GM12874 (cell line): Measurements from ENCODE around the gene GOLGA6L10.

Source experiments
- TF ChIP-seq, protein P1 (sequence below): IDR thresholded peaks from 2 replicates; pipeline ENCODE4 v1.5.1; 2011; ENCODE audit warnings: low read depth, mild to moderate bottlenecking, control low read depth, low read length, moderate library complexity; ENCODE audit not compliant: insufficient read depth

Gene GOLGA6L10

DNA sequence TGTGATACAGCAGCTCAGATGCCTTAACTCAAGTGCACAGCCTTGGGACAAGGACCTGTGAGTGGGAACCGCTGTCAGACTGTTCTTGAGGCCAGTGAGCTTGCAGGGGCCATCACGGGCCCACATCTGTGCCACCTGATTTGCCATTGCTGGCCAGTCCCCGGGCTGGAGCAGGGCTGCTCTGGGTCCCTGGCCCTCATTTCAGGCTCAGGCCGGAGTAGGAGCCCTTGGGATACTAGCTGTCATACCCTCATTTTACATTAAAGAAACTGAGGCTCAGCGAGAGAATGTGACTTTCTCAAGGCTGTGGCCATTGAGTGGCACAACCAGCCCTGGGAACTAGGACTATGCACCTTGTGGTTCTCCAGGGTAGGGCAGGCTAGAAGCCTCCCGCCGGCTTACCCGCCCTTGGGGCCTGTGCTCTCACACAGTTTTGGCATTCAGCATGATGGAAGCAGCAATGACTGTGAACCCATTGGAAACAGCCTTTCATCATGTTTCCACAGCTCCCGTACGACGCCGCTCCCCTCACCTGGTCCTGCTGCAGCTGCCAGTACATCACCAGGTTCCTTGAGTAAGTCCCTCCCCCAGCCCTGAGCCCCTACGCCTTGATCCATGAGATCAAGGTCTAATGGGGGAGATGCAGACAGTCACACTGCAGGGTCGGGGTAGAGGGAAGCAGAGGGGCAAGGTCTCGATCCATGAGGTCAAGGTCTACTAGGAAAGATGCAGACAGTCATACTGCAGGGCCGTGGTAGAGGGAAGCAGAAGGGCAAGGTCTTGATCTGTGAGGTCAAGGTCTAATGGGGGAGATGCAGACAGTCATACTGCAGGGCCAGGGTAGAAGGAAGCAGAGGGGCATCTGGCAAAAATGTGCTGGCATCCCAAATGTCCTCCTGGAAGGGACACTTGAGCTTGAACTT is 42.2 kb downstream of the GOLGA6L10 start:
- TF ChIP-seq, protein P1, sequence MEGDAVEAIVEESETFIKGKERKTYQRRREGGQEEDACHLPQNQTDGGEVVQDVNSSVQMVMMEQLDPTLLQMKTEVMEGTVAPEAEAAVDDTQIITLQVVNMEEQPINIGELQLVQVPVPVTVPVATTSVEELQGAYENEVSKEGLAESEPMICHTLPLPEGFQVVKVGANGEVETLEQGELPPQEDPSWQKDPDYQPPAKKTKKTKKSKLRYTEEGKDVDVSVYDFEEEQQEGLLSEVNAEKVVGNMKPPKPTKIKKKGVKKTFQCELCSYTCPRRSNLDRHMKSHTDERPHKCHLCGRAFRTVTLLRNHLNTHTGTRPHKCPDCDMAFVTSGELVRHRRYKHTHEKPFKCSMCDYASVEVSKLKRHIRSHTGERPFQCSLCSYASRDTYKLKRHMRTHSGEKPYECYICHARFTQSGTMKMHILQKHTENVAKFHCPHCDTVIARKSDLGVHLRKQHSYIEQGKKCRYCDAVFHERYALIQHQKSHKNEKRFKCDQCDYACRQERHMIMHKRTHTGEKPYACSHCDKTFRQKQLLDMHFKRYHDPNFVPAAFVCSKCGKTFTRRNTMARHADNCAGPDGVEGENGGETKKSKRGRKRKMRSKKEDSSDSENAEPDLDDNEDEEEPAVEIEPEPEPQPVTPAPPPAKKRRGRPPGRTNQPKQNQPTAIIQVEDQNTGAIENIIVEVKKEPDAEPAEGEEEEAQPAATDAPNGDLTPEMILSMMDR = peak; percentile 9; the same call in 1 of the 2 replicates

GRCh38 chr15:82305621-82306048 is 43.6 kb downstream of the GOLGA6L10 start:
- TF ChIP-seq, protein P1 = no peak

DNA sequence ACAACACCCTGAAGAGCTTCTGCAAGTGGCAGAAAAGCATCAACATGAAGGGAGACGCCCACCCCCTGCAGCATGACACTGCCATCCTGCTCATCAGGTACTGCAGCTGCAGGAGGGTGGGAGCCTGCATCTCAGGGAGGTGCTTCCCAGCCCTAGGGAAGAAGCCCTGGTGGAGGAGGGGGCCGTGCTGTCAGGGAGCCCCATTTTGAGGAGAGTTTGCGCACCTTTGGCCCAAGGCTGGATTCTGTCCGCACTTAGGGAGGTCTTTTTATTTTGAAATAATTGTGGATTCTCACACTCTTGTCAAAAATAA is 44.5 kb downstream of the GOLGA6L10 start:
- TF ChIP-seq, protein P1 = no peak

- TF ChIP-seq, protein P1 = no peak
Observed at GRCh38 chr15:82303956-82304777, 45.1 kb downstream of the GOLGA6L10 start.

- TF ChIP-seq, protein P1 = no peak
Observed at GRCh38 chr15:82301296-82302016, 47.8 kb downstream of the GOLGA6L10 start.

DNA sequence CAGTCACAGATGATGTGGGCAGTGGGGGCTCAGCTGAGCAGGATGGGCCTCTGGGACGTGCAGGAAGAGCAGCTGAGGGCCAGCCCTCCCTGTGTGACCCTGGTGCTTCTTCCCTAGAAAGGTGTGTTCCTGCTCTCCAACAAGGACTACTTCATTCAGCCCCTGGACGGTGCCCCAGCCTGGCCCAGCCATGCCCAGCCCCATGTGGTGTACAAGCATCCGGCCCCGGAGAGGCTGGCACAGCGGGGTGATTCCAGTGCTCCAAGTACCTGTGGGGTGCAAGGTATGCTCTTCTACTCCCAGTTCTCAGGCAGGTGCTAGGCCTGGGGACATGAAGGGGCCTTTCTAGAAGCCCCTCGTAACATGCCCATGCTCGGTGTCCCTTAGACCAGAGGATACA is 48.4 kb downstream of the GOLGA6L10 start:
- TF ChIP-seq, protein P1 = no peak

- TF ChIP-seq, protein P1 = no peak
Observed at GRCh38 chr15:82298520-82298919, 50.8 kb downstream of the GOLGA6L10 start.
